Endodermal cell (in vitro differentiated cells): ENCODE measurements around the gene TBC1D16. TPM values are rescaled to one million over a fixed set of nuclear protein-coding genes. Genes with fewer than 3 reads are reported as not detected.
A peak's percentile ranks its signal among the peaks of the same experiment; 100 is the strongest.

Experiments used
- DNase-seq: peaks from one replicate; pipeline ENCODE4 v3.0.0-alpha.2; 2017
- H3K27ac ChIP-seq: 2 replicates; pipeline ENCODE4 v1.5.1; 2013; ENCODE audit warnings: mild to moderate bottlenecking, low read depth, low read length, moderate library complexity
- H3K27me3 ChIP-seq: 2 replicates; pipeline ENCODE4 v1.6.1; 2013; ENCODE audit warnings: mild to moderate bottlenecking, low read length, moderate library complexity; ENCODE audit not compliant: insufficient read depth, control insufficient read depth, poor library complexity, severe bottlenecking
- H3K36me3 ChIP-seq: 2 replicates; pipeline ENCODE4 v1.7.0; 2013; ENCODE audit warnings: mild to moderate bottlenecking, low read length, moderate library complexity; ENCODE audit not compliant: control insufficient read depth, insufficient read depth
- H3K4me1 ChIP-seq: one replicate; pipeline ENCODE4 v1.7.0; 2013; ENCODE audit warnings: low read length; ENCODE audit not compliant: control insufficient read depth, insufficient read depth
- H3K4me3 ChIP-seq: 2 replicates; pipeline ENCODE4 v1.5.1; 2013; ENCODE audit warnings: mild to moderate bottlenecking, low read length, moderate library complexity
- H3K9ac ChIP-seq: 2 replicates; pipeline ENCODE4 v1.6.1; 2013; ENCODE audit warnings: mild to moderate bottlenecking, low read length, moderate library complexity; ENCODE audit not compliant: poor library complexity, severe bottlenecking; ENCODE audit errors: extremely low read depth
- H3K9me3 ChIP-seq: 2 replicates; pipeline ENCODE4 v1.6.1; 2013; ENCODE audit warnings: mild to moderate bottlenecking, low read length, moderate library complexity; ENCODE audit not compliant: control insufficient read depth
- H3K27ac Mint-ChIP-seq: 2 replicates; pipeline ENCODE4 v1.8.0; 2020; ENCODE audit warnings: mixed read lengths
- H3K27me3 Mint-ChIP-seq: 2 replicates; pipeline ENCODE4 v1.8.0; 2021; ENCODE audit warnings: mild to moderate bottlenecking, mixed read lengths; ENCODE audit not compliant: insufficient read depth
- H3K36me3 Mint-ChIP-seq: 2 replicates; pipeline ENCODE4 v1.8.0; 2020; ENCODE audit warnings: low read depth, mixed read lengths
- H3K4me1 Mint-ChIP-seq: 2 replicates; pipeline ENCODE4 v1.8.0; 2020; ENCODE audit warnings: mixed read lengths
- H3K4me3 Mint-ChIP-seq: 2 replicates; pipeline ENCODE4 v1.8.0; 2020; ENCODE audit warnings: mild to moderate bottlenecking, moderate library complexity, mixed read lengths
- H3K9me3 Mint-ChIP-seq: 2 replicates; pipeline ENCODE4 v1.8.0; 2020; ENCODE audit warnings: mild to moderate bottlenecking, mixed read lengths
- WGBS, 2 experiments: methylation state at CpG; one replicate each; pipeline versions ENCODE4 v1.1.5 to v1.1.7; 2013; ENCODE audit warnings: missing lambda C conversion rate in 2 of 2, mixed read lengths in 1 of 2; ENCODE audit not compliant: insufficient coverage in 1 of 2, insufficient read length in 1 of 2; 5-methylcytosine and 5-hydroxymethylcytosine counted together
- total RNA-seq, 2 donors: library from RNA; stranded (reverse); fragmentation: NEBNext Ultra II Directional in 1 of 2; extraction: Animal tissue kit (Norgen Biotek cat#: 25700) in 1 of 2; gene quantifications; 2 replicates in 1 of 2; 3 replicates in 1 of 2; pipeline ENCODE4 v1.2.1, GENCODE V29; 2021
- TF ChIP-seq, protein P1 (sequence below): fragments of 200-600 bp; sonication (generic); conservative IDR thresholded peaks from 2 replicates; pipeline ENCODE4 v1.5.0; 2021; ENCODE audit warnings: antibody characterized with exemption, mild to moderate bottlenecking

The TBC1D16 gene
- total RNA-seq, 2 donors from 2014 or later: 88.2 to 116 TPM

GRCh38 chr17:79924639-79924976, 111.1 kb downstream of the TBC1D16 start:
- peaks cover 13% of the 10 kb centered on the region for H3K4me1 Mint-ChIP-seq
- Histone ChIP-seq H3K36me3 (no peaks in the 10 kb centered on the region), H3K27me3 (no peaks in the 10 kb centered on the region), H3K9ac (no peak overlapping the region), H3K4me3 (no peak overlapping the region), H3K27ac (no peak overlapping the region), H3K9me3 (no peaks in the 10 kb centered on the region), H3K4me1 (peaks cover 21% of the 10 kb centered on the region)
- no peak for DNase-seq
- H3K27ac Mint-ChIP-seq: no peak overlapping the region
- H3K36me3 Mint-ChIP-seq: no peaks in the 10 kb centered on the region
- H3K27me3 Mint-ChIP-seq: peaks cover 5% of the 10 kb centered on the region
- 85 to 87% methylated on average over 2 to 3 of the region's 3 CpGs for WGBS, 2 experiments
- TF ChIP-seq, protein P1, sequence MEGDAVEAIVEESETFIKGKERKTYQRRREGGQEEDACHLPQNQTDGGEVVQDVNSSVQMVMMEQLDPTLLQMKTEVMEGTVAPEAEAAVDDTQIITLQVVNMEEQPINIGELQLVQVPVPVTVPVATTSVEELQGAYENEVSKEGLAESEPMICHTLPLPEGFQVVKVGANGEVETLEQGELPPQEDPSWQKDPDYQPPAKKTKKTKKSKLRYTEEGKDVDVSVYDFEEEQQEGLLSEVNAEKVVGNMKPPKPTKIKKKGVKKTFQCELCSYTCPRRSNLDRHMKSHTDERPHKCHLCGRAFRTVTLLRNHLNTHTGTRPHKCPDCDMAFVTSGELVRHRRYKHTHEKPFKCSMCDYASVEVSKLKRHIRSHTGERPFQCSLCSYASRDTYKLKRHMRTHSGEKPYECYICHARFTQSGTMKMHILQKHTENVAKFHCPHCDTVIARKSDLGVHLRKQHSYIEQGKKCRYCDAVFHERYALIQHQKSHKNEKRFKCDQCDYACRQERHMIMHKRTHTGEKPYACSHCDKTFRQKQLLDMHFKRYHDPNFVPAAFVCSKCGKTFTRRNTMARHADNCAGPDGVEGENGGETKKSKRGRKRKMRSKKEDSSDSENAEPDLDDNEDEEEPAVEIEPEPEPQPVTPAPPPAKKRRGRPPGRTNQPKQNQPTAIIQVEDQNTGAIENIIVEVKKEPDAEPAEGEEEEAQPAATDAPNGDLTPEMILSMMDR: no peak
- no peak overlapping the region for H3K4me3 Mint-ChIP-seq
- H3K9me3 Mint-ChIP-seq: no peaks in the 10 kb centered on the region

- H3K9me3 ChIP-seq: no peaks in the 10 kb centered on the region
- peaks cover 13% of the 10 kb centered on the region for H3K4me1 Mint-ChIP-seq
- no peak overlapping the region for H3K27ac ChIP-seq
- peaks cover 21% of the 10 kb centered on the region for H3K4me1 ChIP-seq
- no peaks in the 10 kb centered on the region for H3K36me3 ChIP-seq
- H3K27me3 Mint-ChIP-seq: peaks cover 5% of the 10 kb centered on the region
- H3K36me3 Mint-ChIP-seq: no peaks in the 10 kb centered on the region
- no peaks in the 10 kb centered on the region for H3K27me3 ChIP-seq
- TF ChIP-seq, protein P1: peak; percentile 94
- H3K9me3 Mint-ChIP-seq: no peaks in the 10 kb centered on the region
- H3K4me3 Mint-ChIP-seq: no peak overlapping the region
- H3K9ac ChIP-seq: no peak overlapping the region
- no peak overlapping the region for H3K27ac Mint-ChIP-seq
- 69 to 71% methylated on average over 12 to 16 of the region's 16 CpGs for WGBS, 2 experiments
- DNase-seq: peak; percentile 99
- H3K4me3 ChIP-seq: no peak overlapping the region
These were observed 111.6 kb downstream of the TBC1D16 start for GRCh38 chr17:79923974-79924638.

DNA sequence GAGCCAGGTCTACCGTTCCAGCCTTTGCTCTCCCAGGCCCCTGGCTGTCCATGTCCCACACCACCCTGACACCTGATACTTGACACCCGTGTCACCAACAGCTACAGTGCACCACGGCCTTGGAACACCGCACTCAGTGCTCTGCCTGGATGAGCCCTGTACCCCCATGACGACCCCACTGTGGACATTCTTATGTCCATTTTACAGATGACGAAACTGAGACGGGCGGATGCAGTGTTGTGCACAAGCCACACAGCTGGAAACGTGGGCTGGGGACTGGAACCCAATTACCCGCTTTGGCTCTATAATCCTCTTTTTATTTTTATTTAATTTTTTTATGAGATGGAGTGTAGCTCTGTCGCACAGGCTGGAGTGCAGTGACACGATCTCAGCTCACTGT, 112.9 kb downstream of the TBC1D16 start:
- H3K9me3 ChIP-seq: no peaks in the 10 kb centered on the region
- H3K27me3 Mint-ChIP-seq: peaks cover 2% of the 10 kb centered on the region
- H3K9ac ChIP-seq: no peak overlapping the region
- H3K4me3 Mint-ChIP-seq: no peak overlapping the region
- H3K4me3 ChIP-seq: no peak overlapping the region
- no peak for DNase-seq
- H3K4me1 Mint-ChIP-seq: peaks cover 13% of the 10 kb centered on the region
- H3K9me3 Mint-ChIP-seq: no peaks in the 10 kb centered on the region
- no peak overlapping the region for H3K27ac Mint-ChIP-seq
- no peaks in the 10 kb centered on the region for H3K27me3 ChIP-seq
- 93 to 96% methylated on average over 10 to 12 of the region's 12 CpGs for WGBS, 2 experiments
- no peaks in the 10 kb centered on the region for H3K36me3 ChIP-seq
- no peaks in the 10 kb centered on the region for H3K36me3 Mint-ChIP-seq
- H3K4me1 ChIP-seq: peaks cover 21% of the 10 kb centered on the region
- no peak overlapping the region for H3K27ac ChIP-seq
- TF ChIP-seq, protein P1: no peak
